H1 (cell line): Measurements from ENCODE around the gene HELZ2. TPM values are rescaled to one million over a fixed set of nuclear protein-coding genes. Genes with fewer than 3 reads are reported as not detected.

ENCODE experiments used
- CTCF ChIA-PET: fragments of 300-600 bp; sonication (Branson Sonifier 250); formaldehyde crosslinking; loops from one replicate; lab custom pipeline; 2021; ENCODE audit not compliant: partially characterized antibody; lab: Charles Lee
- POLR2A ChIA-PET: fragments of 300-600 bp; sonication (Branson Sonifier 250); formaldehyde crosslinking; loops from one replicate; lab custom pipeline; 2021; ENCODE audit warnings: inconsistent platforms; ENCODE audit not compliant: partially characterized antibody; lab: Charles Lee
- DNase-seq, 2 experiments: peaks; one replicate each; pipeline versions ENCODE4 v3.0.0 to v3.0.0-alpha.2; 2010 to 2022; ENCODE audit warnings: low spot score in 2 of 2, low read depth in 1 of 2, mixed read lengths in 1 of 2
- FAIRE-seq: peaks from 2 replicates; lab custom pipeline; 2011; peaks lifted over from hg19 to GRCh38; lab: Jason Lieb, UNC
- H2AFZ ChIP-seq: 2 replicates; pipeline ENCODE4 v1.8.1; 2012; ENCODE audit warnings: low read length, inconsistent platforms
- H2AK5ac ChIP-seq: 2 replicates; pipeline ENCODE4 v1.6.1; 2013; ENCODE audit warnings: low read depth, low read length
- H2BK120ac ChIP-seq: replicated peaks from 2 replicates; pipeline ENCODE3; 2013; ENCODE audit warnings: low read depth, low read length, inconsistent platforms
- H2BK12ac ChIP-seq: 2 replicates; pipeline ENCODE4 v1.6.1; 2013; ENCODE audit warnings: low read depth, low read length
- H2BK15ac ChIP-seq: 2 replicates; pipeline ENCODE4 v1.6.1; 2013; ENCODE audit warnings: low read length
- H2BK20ac ChIP-seq: 2 replicates; pipeline ENCODE4 v1.6.1; 2013; ENCODE audit warnings: low read length
- H2BK5ac ChIP-seq: 2 replicates; pipeline ENCODE4 v1.6.1; 2013; ENCODE audit warnings: low read depth, low read length
- H3K14ac ChIP-seq: 2 replicates; pipeline ENCODE4 v1.6.1; 2013; ENCODE audit warnings: inconsistent platforms; ENCODE audit not compliant: insufficient read length
- H3K18ac ChIP-seq: 2 replicates; pipeline ENCODE4 v1.6.1; 2013; ENCODE audit warnings: low read length; ENCODE audit errors: extremely low read depth
- H3K23ac ChIP-seq: 2 replicates; pipeline ENCODE4 v1.6.1; 2013; ENCODE audit warnings: inconsistent platforms; ENCODE audit not compliant: insufficient read length
- H3K23me2 ChIP-seq: 2 replicates; pipeline ENCODE4 v1.6.1; 2013; ENCODE audit warnings: low read depth, low read length
- H3K27ac ChIP-seq: 2 replicates; pipeline ENCODE4 v1.6.1; 2011; ENCODE audit warnings: low read depth, low read length, inconsistent platforms
- H3K27me3 ChIP-seq, 4 experiments: replicated peaks in 1 of 4; 1 replicate in 1 of 4; 2 replicates in 3 of 4; pipeline versions ENCODE4 v1.6.1 to v1.8.1; 2011 to 2013; ENCODE audit warnings: low read length in 3 of 4, mild to moderate bottlenecking in 3 of 4, inconsistent platforms in 2 of 4, mixed read lengths in 2 of 4, moderate library complexity in 1 of 4; ENCODE audit not compliant: control insufficient read depth in 3 of 4, insufficient read depth in 3 of 4; ENCODE audit errors: extremely low read depth in 1 of 4
- H3K36me3 ChIP-seq, 4 experiments: 2 replicates each; pipeline versions ENCODE4 v1.6.1 to v1.8.1; 2011 to 2013; ENCODE audit warnings: mild to moderate bottlenecking in 4 of 4, low read length in 3 of 4, moderate library complexity in 2 of 4, control low read depth in 1 of 4, inconsistent platforms in 1 of 4; ENCODE audit not compliant: insufficient read depth in 4 of 4, control insufficient read depth in 2 of 4
- H3K4ac ChIP-seq: replicated peaks from 2 replicates; pipeline ENCODE3; 2013; ENCODE audit warnings: low read length, low read depth, mixed read lengths, inconsistent platforms; ENCODE audit not compliant: insufficient read length
- H3K4me1 ChIP-seq, 4 experiments: replicated peaks in 1 of 4; 1 replicate in 1 of 4; 2 replicates in 3 of 4; pipeline versions ENCODE4 v1.6.1 to v1.8.1; 2011 to 2013; ENCODE audit warnings: low read length in 3 of 4, inconsistent platforms in 2 of 4, mixed read lengths in 1 of 4; ENCODE audit not compliant: insufficient read depth in 4 of 4, control insufficient read depth in 3 of 4
- H3K4me2 ChIP-seq, 2 experiments: 2 replicates each; pipeline versions ENCODE4 v1.6.1 to v1.8.1; 2011 to 2013; ENCODE audit warnings: low read depth in 2 of 2, low read length in 2 of 2, control low read depth in 1 of 2, inconsistent platforms in 1 of 2, mild to moderate bottlenecking in 1 of 2; ENCODE audit not compliant: insufficient read depth in 1 of 2
- H3K4me3 ChIP-seq, 4 experiments: fragments of 200-600, 300-600 bp in 1 of 4; sonication (generic), shearing (Covaris generic), sonication (Bioruptor Twin) in 1 of 4; 2 replicates each; pipeline versions ENCODE4 v1.5.1 to v1.8.1; 2011 to 2016; ENCODE audit warnings: low read length in 4 of 4, low read depth in 3 of 4, control low read depth in 2 of 4, inconsistent platforms in 2 of 4, mild to moderate bottlenecking in 2 of 4, mixed read lengths in 1 of 4, moderate library complexity in 1 of 4; ENCODE audit not compliant: insufficient read depth in 2 of 4; ENCODE audit errors: extremely low read depth in 1 of 4
- H3K56ac ChIP-seq: replicated peaks from 2 replicates; pipeline ENCODE3; 2013; ENCODE audit warnings: low read depth, mild to moderate bottlenecking, mixed read lengths, low read length, inconsistent platforms; ENCODE audit not compliant: insufficient read length
- H3K79me1 ChIP-seq: 2 replicates; pipeline ENCODE4 v1.6.1; 2013; ENCODE audit warnings: low read depth, low read length, control low read depth
- H3K79me2 ChIP-seq, 2 experiments: 2 replicates each; pipeline versions ENCODE4 v1.6.1 to v1.8.1; 2012 to 2013; ENCODE audit warnings: low read length in 2 of 2, mild to moderate bottlenecking in 2 of 2, inconsistent platforms in 1 of 2; ENCODE audit not compliant: insufficient read depth in 2 of 2, control insufficient read depth in 1 of 2
- H3K9ac ChIP-seq, 4 experiments: replicated peaks in 1 of 4; 1 replicate in 1 of 4; 2 replicates in 3 of 4; pipeline versions ENCODE4 v1.6.1 to v1.8.1; 2011 to 2013; ENCODE audit warnings: low read depth in 3 of 4, low read length in 3 of 4, control low read depth in 2 of 4, mild to moderate bottlenecking in 2 of 4, moderate library complexity in 2 of 4, inconsistent platforms in 1 of 4; ENCODE audit errors: extremely low read depth in 1 of 4
- H3K9me3 ChIP-seq, 2 experiments: 2 replicates each; pipeline versions ENCODE4 v1.6.1 to v1.8.1; 2012 to 2013; ENCODE audit warnings: mild to moderate bottlenecking in 2 of 2, moderate library complexity in 2 of 2, control low read depth in 1 of 2, inconsistent platforms in 1 of 2, low read depth in 1 of 2, low read length in 1 of 2, mixed read lengths in 1 of 2; ENCODE audit not compliant: insufficient read depth in 2 of 2
- H4K20me1 ChIP-seq, 2 experiments: replicated peaks in 1 of 2; 2 replicates each; pipeline versions ENCODE3 to v1.8.1; 2011 to 2013; ENCODE audit warnings: inconsistent platforms in 2 of 2, low read length in 2 of 2, mild to moderate bottlenecking in 1 of 2; ENCODE audit not compliant: insufficient read depth in 2 of 2, control insufficient read depth in 1 of 2
- H4K5ac ChIP-seq: 2 replicates; pipeline ENCODE4 v1.6.1; 2013; ENCODE audit warnings: low read length, low read depth, mixed read lengths, inconsistent platforms; ENCODE audit not compliant: insufficient read length
- H4K8ac ChIP-seq: 2 replicates; pipeline ENCODE4 v1.8.0; 2013; ENCODE audit warnings: mild to moderate bottlenecking, moderate library complexity, low read length, inconsistent platforms; ENCODE audit not compliant: insufficient read depth; ENCODE audit errors: extremely low read depth
- H4K91ac ChIP-seq: replicated peaks from 2 replicates; pipeline ENCODE3; 2013; ENCODE audit warnings: low read length, mixed read lengths, inconsistent platforms; ENCODE audit not compliant: insufficient read length
- RFX5 ChIP-seq: IDR thresholded peaks from 2 replicates; pipeline ENCODE4 v1.6.1; 2011; ENCODE audit warnings: low read depth, low read length, improper control_type of control experiment, borderline replicate concordance
- SP4 ChIP-seq: IDR thresholded peaks from 2 replicates; pipeline ENCODE4 v1.6.1; 2012; ENCODE audit warnings: low read length, inconsistent platforms
- WGBS, 2 experiments: shearing (Covaris generic) in 1 of 2; methylation state at CpG; one replicate each; pipeline versions ENCODE4 v1.1.6 to v1.1.7; 2013 to 2015; ENCODE audit warnings: low lambda C conversion rate in 2 of 2, mixed read lengths in 2 of 2, inconsistent platforms in 1 of 2, low coverage in 1 of 2, missing lambda C conversion rate in 1 of 2; ENCODE audit not compliant: insufficient replicate concordance in 2 of 2, insufficient coverage in 1 of 2, insufficient read length in 1 of 2; ENCODE audit errors: extremely low coverage in 1 of 2, missing lambda C conversion rate in 1 of 2; 5-methylcytosine and 5-hydroxymethylcytosine counted together
- polyA plus RNA-seq, 7 experiments: library from polyadenylated mRNA; depleted of rRNA in 3 of 7; stranded (reverse) in 5 of 7; unstranded in 2 of 7; fragments of >200 nt in 5 of 7; fragments of 200-250 nt in 2 of 7; gene quantifications; 1 replicate in 5 of 7; 2 replicates in 1 of 7; 4 replicates in 1 of 7; pipeline versions ENCODE4 v1.2.1 to v1.2.3, GENCODE V29; 2011 to 2013; ENCODE audit warnings: missing spikeins in 2 of 7, mixed read lengths in 2 of 7
- total RNA-seq: library from RNA; stranded (reverse); fragmentation: NEBNext Ultra II Directional; extraction: Animal tissue kit (Norgen Biotek cat#: 25700); gene quantifications from 2 replicates; pipeline ENCODE4 v1.2.1, GENCODE V29; 2021
- TF ChIP-seq, protein P1 (sequence below): IDR thresholded peaks from 2 replicates; pipeline ENCODE4 v1.6.1; 2012; ENCODE audit warnings: inconsistent platforms

HELZ2 gene
- total and polyA plus RNA-seq, 2 of the 8 experiments (the other 6 are each of a cell fraction or from before 2014, with no cell fraction given): 7.9 to 17.5 TPM

DNA sequence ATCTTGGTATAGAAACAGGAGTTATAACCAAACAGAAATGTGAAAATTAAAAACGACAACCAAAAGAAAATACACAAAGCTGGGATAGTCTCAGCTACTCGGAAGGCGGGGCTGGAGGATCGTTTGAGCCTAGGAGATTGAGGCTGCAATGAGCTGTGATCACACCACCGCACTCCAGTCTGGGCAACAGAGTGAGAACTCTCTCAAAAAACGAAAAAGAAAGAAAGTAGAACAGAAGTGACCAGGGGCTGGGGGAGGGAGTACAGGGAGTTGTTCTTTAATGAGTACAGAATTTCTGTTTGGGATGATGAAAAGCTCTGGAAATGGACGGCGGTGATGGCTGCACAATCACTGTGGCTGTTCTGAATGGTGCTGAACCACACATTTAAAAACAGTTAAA, 47.0 kb upstream of the HELZ2 start:
- Histone ChIP-seq H3K79me2 (peaks cover 0 to 51% of the 10 kb centered on the region in 2 experiments; a peak in 2 of 4 replicates), H3K9me3 (no peaks in the 10 kb centered on the region), H2AK5ac (no peak overlapping the region), H3K14ac (no peak overlapping the region), H3K27me3 (no peaks in the 10 kb centered on the region; a peak in 2 of 7 replicates), H3K4ac (no peak overlapping the region), H2BK20ac (no peak overlapping the region), H3K27ac (no peak overlapping the region), H2AFZ (no peak overlapping the region), H3K18ac (no peak overlapping the region), H4K20me1 (peaks cover 0 to 5% of the 10 kb centered on the region in 2 experiments), H2BK120ac (no peak overlapping the region), H2BK12ac (no peak overlapping the region), H3K4me1 (peaks cover 0 to 2% (median 0%) of the 10 kb centered on the region in 4 experiments; a peak in 2 of 7 replicates), H4K5ac (no peak overlapping the region), H2BK5ac (no peak overlapping the region), H3K23me2 (peaks cover 3% of the 10 kb centered on the region; the same call in 1 of the 2 replicates), H3K9ac (no peak overlapping the region), H3K4me3 (no peak overlapping the region), H3K56ac (no peak overlapping the region), H3K23ac (no peak overlapping the region), H4K8ac (no peak overlapping the region), H3K79me1 (peaks cover 7% of the 10 kb centered on the region), H3K4me2 (no peak overlapping the region), H2BK15ac (no peak overlapping the region), H3K36me3 (peaks cover 5 to 9% (median 6%) of the 10 kb centered on the region in 4 experiments; a peak in 5 of 8 replicates), H4K91ac (no peak overlapping the region)
- ChIA-PET CTCF (interaction anchor here (0.7 to 1.3 kb wide), 8 partner anchors 9 to 490 kb away, joined by 3 to 6 read pairs (median 3); partner anchors contain the start of gene STMN3), POLR2A (interaction anchor here (0.7 to 1.3 kb wide), 5 partner anchors 10 to 92 kb away, joined by 3 to 6 read pairs (median 3); no protein-coding TSS in a partner anchor)
- FAIRE-seq (no peak), DNase-seq (no peak)
- WGBS, 2 experiments: 92% methylated on average over 8 of the region's 8 CpGs; no CpG with 5 or more reads in 1 of the 2 experiments
- TF ChIP-seq SP4 (no peak), RFX5 (no peak)
- TF ChIP-seq, protein P1, sequence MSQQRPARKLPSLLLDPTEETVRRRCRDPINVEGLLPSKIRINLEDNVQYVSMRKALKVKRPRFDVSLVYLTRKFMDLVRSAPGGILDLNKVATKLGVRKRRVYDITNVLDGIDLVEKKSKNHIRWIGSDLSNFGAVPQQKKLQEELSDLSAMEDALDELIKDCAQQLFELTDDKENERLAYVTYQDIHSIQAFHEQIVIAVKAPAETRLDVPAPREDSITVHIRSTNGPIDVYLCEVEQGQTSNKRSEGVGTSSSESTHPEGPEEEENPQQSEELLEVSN: no peak
